ENCODE measurements around the gene CNTFR. TPM values are rescaled to one million over a fixed set of nuclear protein-coding genes. Genes with fewer than 3 reads are reported as not detected.

The CNTFR gene
- total RNA-seq, 1 donor from 2014 or later, result 7.4 TPM

DNA sequence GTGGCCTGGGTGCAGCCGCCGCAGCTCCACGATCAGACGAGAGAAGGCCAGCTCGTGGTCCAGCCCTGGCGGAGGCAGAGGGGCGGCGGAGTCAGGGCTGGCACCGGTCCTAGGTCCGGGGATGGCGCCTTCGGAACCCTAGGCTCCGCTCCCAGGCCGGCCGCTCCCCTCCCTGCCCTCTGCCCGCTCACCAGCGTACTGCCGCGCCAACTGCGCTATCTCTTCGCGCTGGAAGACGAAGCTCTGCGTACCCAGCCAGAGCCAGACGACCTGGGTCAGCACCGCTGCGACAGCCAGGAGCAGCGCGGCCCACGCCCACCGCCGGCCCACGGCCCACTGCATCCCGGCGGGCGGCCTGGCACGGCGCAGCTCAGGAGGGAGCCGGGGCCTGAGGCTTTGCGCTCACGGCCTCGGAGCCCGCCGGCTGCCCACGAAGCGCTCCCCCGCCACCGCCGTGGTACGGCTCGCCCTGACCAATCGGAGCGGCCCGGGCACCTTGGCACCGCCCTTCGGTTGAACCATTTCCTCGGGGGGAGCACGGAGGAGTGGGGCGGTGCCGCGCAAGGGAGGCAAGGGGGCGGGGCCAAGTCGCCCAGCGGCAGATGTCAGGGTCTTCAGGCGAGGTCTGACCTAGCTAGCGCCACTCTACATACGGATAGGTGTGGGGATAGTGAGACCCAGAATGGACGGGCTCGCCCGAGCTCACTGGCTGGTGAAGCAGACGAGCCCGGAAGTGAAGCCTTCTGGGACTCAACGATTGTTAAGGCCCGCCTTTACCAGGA, 48.0 kb upstream of the CNTFR start, which contains the start of gene SIGMAR1:
Gene SIGMAR1 (minus strand): TSS at position 432 of the 782 bp plus-strand sequence. CDS start 90 bp downstream, at position 342.
- peaks cover 3% of the 10 kb centered on the region for H3K36me3 Mint-ChIP-seq (ENCODE audit: low read depth, unreplicated experiment)
- H3K4me3 Mint-ChIP-seq (ENCODE audit: unreplicated experiment), result peak within 1 kb of the TSS; percentile 87
- Histone ChIP-seq H3K36me3 (ENCODE audit: insufficient read depth, low read length) (no peaks in the 10 kb centered on the region), H3K4me2 (ENCODE audit: low read length) (peak within 1 kb of the TSS; percentile 99), H3K4me1 (ENCODE audit: insufficient read depth, low read length) (peaks cover 16% of the 10 kb centered on the region), H4K20me1 (ENCODE audit: insufficient read depth, low read length) (peaks cover 27% of the 10 kb centered on the region), H3K27ac (ENCODE audit: low read depth, low read length) (peak within 1 kb of the TSS; percentile 53), H2AFZ (ENCODE audit: low read depth, low read length) (peak within 1 kb of the TSS; percentile 99), H3K9me3 (ENCODE audit: insufficient read depth, low read depth, low read length) (no peaks in the 10 kb centered on the region), H3K27me3 (ENCODE audit: insufficient read depth, low read length) (no peaks in the 10 kb centered on the region), H3K79me2 (ENCODE audit: insufficient read depth, low read length) (peaks cover 25% of the 10 kb centered on the region), H3K4me3 (ENCODE audit: insufficient read depth, low read depth, low read length) (peak within 1 kb of the TSS; percentile 76), H3K9ac (ENCODE audit: low read length) (peak within 1 kb of the TSS; percentile 83)
- H3K4me1 Mint-ChIP-seq (ENCODE audit: low read depth, unreplicated experiment), result peaks cover 4% of the 10 kb centered on the region
- H3K9me3 Mint-ChIP-seq (ENCODE audit: unreplicated experiment), result no peaks in the 10 kb centered on the region
- H3K27me3 Mint-ChIP-seq (ENCODE audit: low read depth, unreplicated experiment), result peaks cover 2% of the 10 kb centered on the region
- FAIRE-seq (no peak), DNase-seq (ENCODE audit: low read depth) (peak; percentile 87)
- peak within 1 kb of the TSS; percentile 66 for H3K27ac Mint-ChIP-seq (ENCODE audit: unreplicated experiment)
- TF ChIP-seq, protein P1, sequence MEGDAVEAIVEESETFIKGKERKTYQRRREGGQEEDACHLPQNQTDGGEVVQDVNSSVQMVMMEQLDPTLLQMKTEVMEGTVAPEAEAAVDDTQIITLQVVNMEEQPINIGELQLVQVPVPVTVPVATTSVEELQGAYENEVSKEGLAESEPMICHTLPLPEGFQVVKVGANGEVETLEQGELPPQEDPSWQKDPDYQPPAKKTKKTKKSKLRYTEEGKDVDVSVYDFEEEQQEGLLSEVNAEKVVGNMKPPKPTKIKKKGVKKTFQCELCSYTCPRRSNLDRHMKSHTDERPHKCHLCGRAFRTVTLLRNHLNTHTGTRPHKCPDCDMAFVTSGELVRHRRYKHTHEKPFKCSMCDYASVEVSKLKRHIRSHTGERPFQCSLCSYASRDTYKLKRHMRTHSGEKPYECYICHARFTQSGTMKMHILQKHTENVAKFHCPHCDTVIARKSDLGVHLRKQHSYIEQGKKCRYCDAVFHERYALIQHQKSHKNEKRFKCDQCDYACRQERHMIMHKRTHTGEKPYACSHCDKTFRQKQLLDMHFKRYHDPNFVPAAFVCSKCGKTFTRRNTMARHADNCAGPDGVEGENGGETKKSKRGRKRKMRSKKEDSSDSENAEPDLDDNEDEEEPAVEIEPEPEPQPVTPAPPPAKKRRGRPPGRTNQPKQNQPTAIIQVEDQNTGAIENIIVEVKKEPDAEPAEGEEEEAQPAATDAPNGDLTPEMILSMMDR (IDR thresholded peaks at IDR 0.05; ENCODE audit: insufficient read depth, low read depth, low read length), result no peak
- no peak for TF ChIP-seq EZH2 (IDR thresholded peaks at IDR 0.05; ENCODE audit: insufficient read depth, low read length)

DNA sequence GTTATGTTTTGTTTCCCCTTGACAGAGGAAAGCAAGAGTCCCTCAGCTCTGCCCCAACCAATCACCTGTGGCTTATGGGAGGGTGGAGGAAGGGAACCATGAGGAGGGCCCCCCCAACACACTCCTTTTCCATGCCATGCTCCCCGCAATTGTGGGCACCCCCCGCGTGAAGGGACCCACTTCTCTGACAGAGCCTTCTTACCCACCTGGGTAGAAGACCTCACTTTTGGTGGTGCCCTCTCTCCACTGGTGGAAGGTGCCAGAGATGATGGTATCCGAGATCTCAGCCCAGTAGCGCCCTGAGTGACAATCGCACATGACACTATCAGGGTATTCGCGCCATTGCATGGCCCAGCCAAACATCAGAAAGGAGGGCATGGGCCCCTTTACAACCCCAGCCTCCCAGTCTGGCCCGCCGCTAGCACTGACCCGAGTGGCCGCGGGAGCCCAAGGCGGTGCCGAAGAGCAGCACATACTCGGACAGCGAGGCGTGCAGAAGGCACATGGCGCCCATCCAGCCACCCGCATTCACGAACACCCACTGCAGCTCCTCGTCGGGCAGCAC, 47.3 kb upstream of the CNTFR start:
- FAIRE-seq, result no peak
- no peaks in the 10 kb centered on the region for H3K9me3 Mint-ChIP-seq (ENCODE audit: unreplicated experiment)
- DNase-seq (ENCODE audit: low read depth), result no peak
- Histone ChIP-seq H2AFZ (ENCODE audit: low read depth, low read length) (peak overlapping the region; percentile 99), H3K9me3 (ENCODE audit: insufficient read depth, low read depth, low read length) (no peaks in the 10 kb centered on the region), H3K79me2 (ENCODE audit: insufficient read depth, low read length) (peaks cover 25% of the 10 kb centered on the region), H3K4me3 (ENCODE audit: insufficient read depth, low read depth, low read length) (peak overlapping the region; percentile 76), H3K27ac (ENCODE audit: low read depth, low read length) (peak overlapping the region; percentile 53), H3K4me1 (ENCODE audit: insufficient read depth, low read length) (peaks cover 16% of the 10 kb centered on the region), H3K36me3 (ENCODE audit: insufficient read depth, low read length) (no peaks in the 10 kb centered on the region), H4K20me1 (ENCODE audit: insufficient read depth, low read length) (peaks cover 27% of the 10 kb centered on the region), H3K27me3 (ENCODE audit: insufficient read depth, low read length) (no peaks in the 10 kb centered on the region), H3K4me2 (ENCODE audit: low read length) (peak overlapping the region; percentile 99), H3K9ac (ENCODE audit: low read length) (peak overlapping the region; percentile 83)
- peak overlapping the region; percentile 53 for H3K27ac Mint-ChIP-seq (ENCODE audit: unreplicated experiment)
- peaks cover 4% of the 10 kb centered on the region for H3K4me1 Mint-ChIP-seq (ENCODE audit: low read depth, unreplicated experiment)
- H3K4me3 Mint-ChIP-seq (ENCODE audit: unreplicated experiment), result peak overlapping the region; percentile 87
- peaks cover 3% of the 10 kb centered on the region for H3K36me3 Mint-ChIP-seq (ENCODE audit: low read depth, unreplicated experiment)
- peaks cover 7% of the 10 kb centered on the region for H3K27me3 Mint-ChIP-seq (ENCODE audit: low read depth, unreplicated experiment)
- TF ChIP-seq, protein P1 (IDR thresholded peaks at IDR 0.05; ENCODE audit: insufficient read depth, low read depth, low read length), result no peak
- no peak for TF ChIP-seq EZH2 (IDR thresholded peaks at IDR 0.05; ENCODE audit: insufficient read depth, low read length)

All from astrocyte (in vitro differentiated cells and primary cell).